NCI-H1105 treated with DMSO at 0.1 percent for 48 hours (cell line): Measurements from ENCODE around the gene LINC00305.

Experiments used
- DNase-seq: peaks from one replicate; lab custom pipeline; 2025; lab: John Stamatoyannopoulos, UW

The LINC00305 gene

GRCh38 chr18:64148988-64149387, at the start of gene LINC00305:
Gene LINC00305, minus strand, starts transcription at chr18:64149088.
- DNase-seq: no peak

GRCh38 chr18:64191069-64191468, 42.2 kb upstream of the LINC00305 start:
- DNase-seq: no peak

DNA sequence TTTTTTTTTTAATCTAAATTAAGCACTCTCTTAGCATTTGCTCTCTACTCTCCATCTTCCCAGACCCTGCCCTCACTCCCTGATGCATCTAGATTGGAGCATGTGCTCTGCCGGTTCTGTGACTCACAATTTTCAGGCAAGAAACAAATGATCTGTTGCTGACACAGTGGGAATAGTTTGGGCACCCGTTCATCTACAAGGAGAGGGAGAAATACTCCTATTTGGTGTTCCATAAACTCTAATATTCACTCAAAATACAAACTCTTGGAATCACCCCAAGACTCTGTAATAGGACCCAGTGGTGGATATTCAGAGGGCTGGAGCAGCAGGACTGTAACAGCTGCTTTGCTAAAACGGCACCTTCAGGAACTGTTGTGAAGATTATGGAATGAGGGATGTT, 37.1 kb upstream of the LINC00305 start:
- DNase-seq: no peak

GRCh38 chr18:64183665-64184064, 34.8 kb upstream of the LINC00305 start:
- no peak for DNase-seq

DNA sequence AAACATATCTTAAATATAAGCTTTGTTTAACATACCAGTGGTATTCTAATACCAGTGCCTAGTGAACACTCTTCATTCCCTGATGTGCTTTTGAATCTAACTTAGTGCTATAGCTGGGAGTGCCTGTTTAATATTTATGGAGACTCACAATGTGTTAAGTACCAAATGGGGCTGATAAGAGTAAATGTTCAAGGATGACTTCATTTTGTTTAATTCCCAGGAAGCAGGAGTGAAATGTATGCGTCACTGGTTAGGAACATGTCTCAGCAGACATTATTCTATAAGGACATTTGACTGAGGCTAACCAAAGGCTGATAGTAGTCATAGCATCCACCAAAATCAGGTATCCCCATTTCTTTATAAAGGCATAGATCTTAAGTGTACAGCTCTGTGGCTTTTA, 31.7 kb upstream of the LINC00305 start:
- DNase-seq: no peak

DNA sequence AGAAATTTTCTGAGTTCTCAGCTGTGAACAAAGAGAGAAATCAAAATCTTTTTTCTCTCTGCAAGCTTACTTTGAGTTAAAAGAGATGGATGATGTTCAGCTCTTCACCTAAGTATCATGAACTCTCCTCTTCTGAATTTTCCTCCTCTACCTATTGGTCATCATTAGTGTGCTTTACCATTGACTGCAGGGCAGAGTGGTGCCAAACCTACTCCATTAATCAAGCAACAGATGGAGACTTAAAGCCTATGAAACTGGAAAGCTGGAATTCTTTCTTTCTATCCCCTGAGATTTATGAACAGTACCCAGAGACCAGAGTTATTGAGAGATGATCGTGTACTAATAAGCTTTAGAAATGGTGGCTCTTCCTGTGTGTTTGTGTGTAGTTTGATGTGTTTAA, 31.3 kb upstream of the LINC00305 start:
- DNase-seq: no peak

GRCh38 chr18:64179556-64180080, 30.7 kb upstream of the LINC00305 start:
- DNase-seq: no peak

- no peak for DNase-seq
Measured at GRCh38 chr18:64178860-64179259, 30.0 kb upstream of the LINC00305 start.

DNA sequence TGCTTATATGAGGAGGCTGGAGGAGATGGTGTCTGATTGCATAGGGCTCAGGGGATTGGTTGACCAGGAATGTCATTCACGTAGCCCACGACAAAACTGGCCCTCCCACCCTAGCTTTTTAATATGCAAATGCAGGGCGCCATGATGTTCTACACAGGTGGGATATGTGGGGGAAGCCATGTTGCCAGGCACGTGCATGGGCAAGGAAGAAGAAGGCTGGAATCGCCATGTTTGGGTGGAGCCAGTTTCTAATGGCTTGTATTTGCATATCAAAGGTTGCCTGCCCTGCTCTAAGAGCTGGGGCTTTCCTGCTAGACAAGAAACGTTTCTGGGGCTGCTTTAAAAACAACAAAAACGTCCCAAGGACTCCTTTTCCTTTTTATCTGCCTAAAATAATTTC, 26.5 kb upstream of the LINC00305 start:
- no peak for DNase-seq

- DNase-seq: no peak
Measured at GRCh38 chr18:64171576-64171975, 22.7 kb upstream of the LINC00305 start.

DNA sequence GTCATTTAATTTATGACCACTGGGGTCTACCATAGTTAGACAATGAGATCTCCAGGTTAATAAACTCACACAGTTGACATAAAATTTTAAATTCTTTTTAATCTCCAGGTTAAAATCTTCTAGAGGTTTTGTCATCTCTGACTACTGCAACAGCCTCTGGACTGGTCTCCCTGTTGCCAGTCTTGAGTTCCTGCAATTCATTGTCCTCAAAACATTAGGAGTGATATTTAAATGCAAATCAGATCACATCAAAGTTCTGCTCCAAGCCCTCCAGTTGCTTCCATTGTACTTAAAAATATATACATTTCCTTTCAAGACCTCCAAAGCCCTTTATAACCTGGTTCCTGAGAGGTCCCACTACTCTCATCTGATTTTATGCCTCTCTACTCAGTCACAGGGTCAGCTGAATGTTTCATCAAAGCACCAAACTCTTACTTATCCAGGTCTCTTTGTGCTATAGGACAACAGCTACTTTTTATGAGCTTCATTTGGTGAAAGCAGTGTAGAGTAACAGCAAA, 18.6 kb upstream of the LINC00305 start:
- no peak for DNase-seq

- DNase-seq: no peak
Measured at GRCh38 chr18:64165906-64166305, 17.0 kb upstream of the LINC00305 start.

- DNase-seq: no peak
Measured at GRCh38 chr18:64164883-64165282, 16.0 kb upstream of the LINC00305 start.

GRCh38 chr18:64149916-64150438, 1.1 kb upstream of the LINC00305 start:
- no peak for DNase-seq

DNA sequence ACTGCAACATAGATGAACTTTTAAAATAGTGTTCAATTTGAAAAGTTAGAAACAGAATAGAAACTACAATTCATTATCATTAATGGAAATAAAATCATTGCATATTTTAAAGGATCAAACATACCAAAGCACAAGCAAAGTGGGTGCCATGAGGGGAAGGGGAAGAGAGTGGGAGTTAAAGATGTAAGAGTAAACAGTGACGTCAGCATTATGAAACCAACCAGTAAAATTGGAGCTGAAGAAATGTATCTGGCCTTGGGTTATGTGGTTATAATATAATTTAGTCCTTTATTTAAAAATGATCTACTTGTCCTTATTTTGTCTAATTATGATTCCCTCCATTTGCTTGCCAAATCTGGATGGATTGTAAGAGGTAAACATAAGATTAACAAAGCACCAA, 6.0 kb downstream of the LINC00305 start:
- DNase-seq: no peak

- no peak for DNase-seq
Measured at GRCh38 chr18:64137914-64138313, 11.0 kb downstream of the LINC00305 start.

- DNase-seq: no peak
Measured at GRCh38 chr18:64134044-64134747, 14.7 kb downstream of the LINC00305 start.

GRCh38 chr18:64132871-64133270, 16.0 kb downstream of the LINC00305 start:
- no peak for DNase-seq

- DNase-seq: no peak
Measured at GRCh38 chr18:64131314-64131713, 17.6 kb downstream of the LINC00305 start.

- DNase-seq: no peak
Measured at GRCh38 chr18:64127172-64127571, 21.7 kb downstream of the LINC00305 start.

DNA sequence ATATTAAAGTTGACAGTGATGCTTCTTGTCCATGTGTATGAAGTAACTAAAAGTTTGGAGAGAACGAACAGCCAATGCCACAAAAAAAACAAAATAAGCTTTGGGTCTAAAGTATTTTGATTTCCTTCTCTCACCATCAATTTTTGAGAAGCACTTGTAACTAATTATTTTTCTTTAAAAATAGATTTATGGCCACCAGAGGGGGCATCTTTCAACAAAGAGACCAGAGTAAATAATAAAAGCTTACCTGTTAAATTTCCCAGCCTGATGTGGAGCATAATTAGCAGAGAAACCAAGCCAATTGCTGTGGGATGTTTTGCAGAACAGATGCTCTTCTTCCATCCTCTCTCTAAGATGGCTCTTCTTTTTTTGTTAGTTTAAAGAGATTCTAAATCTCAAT, 29.0 kb downstream of the LINC00305 start:
- peak; percentile 51 for DNase-seq

GRCh38 chr18:64118406-64118805, 30.5 kb downstream of the LINC00305 start:
- no peak for DNase-seq

- DNase-seq: no peak
Measured at GRCh38 chr18:64116571-64117175, 32.2 kb downstream of the LINC00305 start.
